Mesodermal cell (in vitro differentiated cells): ENCODE results near the gene JCAD.

Experiments
- H3K27ac ChIP-seq: 2 replicates; pipeline ENCODE4 v1.7.0; 2013; ENCODE audit warnings: mild to moderate bottlenecking, low read depth, low read length, moderate library complexity; ENCODE audit not compliant: severe bottlenecking
- H3K36me3 ChIP-seq: 2 replicates; pipeline ENCODE4 v1.7.1; 2013; ENCODE audit warnings: mild to moderate bottlenecking, low read length, moderate library complexity; ENCODE audit not compliant: control insufficient read depth, insufficient read depth
- H3K4me1 ChIP-seq: one replicate; pipeline ENCODE4 v1.7.1; 2013; ENCODE audit warnings: mild to moderate bottlenecking, low read length; ENCODE audit not compliant: insufficient read depth, control insufficient read depth, poor library complexity, severe bottlenecking
- H3K4me3 ChIP-seq: 2 replicates; pipeline ENCODE4 v1.7.0; 2013; ENCODE audit warnings: low read length, control low read depth, mild to moderate bottlenecking; ENCODE audit not compliant: insufficient read depth, poor library complexity, severe bottlenecking; ENCODE audit errors: extremely low read depth
- H3K9me3 ChIP-seq: 2 replicates; pipeline ENCODE4 v1.7.1; 2013; ENCODE audit warnings: mild to moderate bottlenecking, low read length, moderate library complexity; ENCODE audit not compliant: control insufficient read depth
- WGBS, 2 experiments: methylation state at CpG; one replicate each; pipeline ENCODE4 v1.1.5; 2013; ENCODE audit warnings: missing lambda C conversion rate in 2 of 2; ENCODE audit not compliant: insufficient coverage in 2 of 2; 5-methylcytosine and 5-hydroxymethylcytosine counted together

Gene JCAD

GRCh38 chr10:29969255-29970011 is 90.0 kb downstream of the JCAD start:
- peaks cover 2% of the 10 kb centered on the region for H3K9me3 ChIP-seq
- no peak overlapping the region for H3K27ac ChIP-seq
- 94 to 98% methylated on average over 9 to 10 of the region's 12 CpGs for WGBS, 2 experiments
- no peak overlapping the region for H3K4me3 ChIP-seq
- H3K36me3 ChIP-seq: no peaks in the 10 kb centered on the region
- H3K4me1 ChIP-seq: no peaks in the 10 kb centered on the region

DNA sequence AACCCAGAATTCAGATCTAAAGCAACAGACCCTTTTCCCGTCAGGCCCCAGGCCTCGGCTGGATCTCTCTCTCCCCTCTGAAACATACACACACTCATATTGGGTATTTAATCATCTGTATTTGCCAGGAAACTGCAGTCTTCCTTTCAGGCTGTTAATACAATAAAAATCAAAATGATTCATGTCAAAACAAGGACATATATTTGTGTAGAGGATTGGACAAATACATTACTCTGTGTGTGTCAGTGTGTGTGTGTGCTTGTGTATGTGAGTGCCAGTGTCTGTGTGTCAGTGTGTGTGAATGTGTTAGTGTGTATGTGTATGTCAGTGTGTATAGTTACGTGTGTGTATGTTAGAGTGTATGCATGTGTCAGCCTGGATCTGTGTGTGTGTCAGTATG is 90.8 kb downstream of the JCAD start:
- Histone ChIP-seq H3K9me3 (no peaks in the 10 kb centered on the region), H3K4me3 (no peak overlapping the region), H3K27ac (no peak overlapping the region), H3K36me3 (no peaks in the 10 kb centered on the region), H3K4me1 (no peaks in the 10 kb centered on the region)
- WGBS, 2 experiments: 70 to 73% methylated on average over 2 to 3 of the region's 3 CpGs

DNA sequence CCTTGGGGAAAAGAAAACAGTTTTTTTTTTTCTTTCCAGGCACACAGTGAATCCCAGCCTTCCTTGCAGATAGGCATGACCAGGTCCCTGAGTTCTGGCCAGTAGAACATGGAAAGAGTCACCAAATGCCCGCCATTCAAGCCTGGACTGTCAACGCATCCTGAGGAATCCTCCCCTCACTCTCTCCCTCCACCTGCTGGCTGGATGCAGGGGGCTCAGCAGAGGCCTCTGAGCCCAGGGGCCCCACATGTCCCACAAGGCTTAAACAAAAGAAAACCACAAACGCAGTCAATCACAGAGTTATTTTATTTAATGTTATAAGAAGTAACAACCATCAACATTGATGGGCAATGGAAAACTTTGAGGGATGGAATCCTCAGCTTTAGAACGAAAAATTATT is 93.1 kb downstream of the JCAD start:
- H3K4me1 ChIP-seq: no peaks in the 10 kb centered on the region
- WGBS, 2 experiments: 85% methylated on average over 2 of the region's 4 CpGs; no CpG with 5 or more reads in 1 of the 2 experiments
- no peaks in the 10 kb centered on the region for H3K36me3 ChIP-seq

More for the DNA sequence above, 93.1 kb downstream of the JCAD start:
- Histone ChIP-seq H3K27ac (no peak overlapping the region), H3K4me3 (no peak overlapping the region), H3K9me3 (no peaks in the 10 kb centered on the region)
